Neuronal stem cell (in vitro differentiated cells): ENCODE measurements around the gene LMTK3.

Source experiments
- DNase-seq: peaks from one replicate; pipeline ENCODE4 v3.0.0-alpha.2; 2013; ENCODE audit warnings: low spot score
- H2AFZ ChIP-seq: one replicate; pipeline ENCODE4 v1.6.1; 2013; ENCODE audit warnings: mild to moderate bottlenecking, low read length, inconsistent platforms
- H2AK5ac ChIP-seq: 2 replicates; pipeline ENCODE4 v1.6.1; 2013; ENCODE audit warnings: low read depth, mild to moderate bottlenecking, inconsistent platforms, low read length, moderate library complexity, mixed read lengths
- H2BK120ac ChIP-seq: 2 replicates; pipeline ENCODE4 v1.6.1; 2013; ENCODE audit warnings: low read depth, mild to moderate bottlenecking, inconsistent platforms, low read length, moderate library complexity, mixed read lengths
- H2BK12ac ChIP-seq: one replicate; pipeline ENCODE4 v1.6.1; 2013; ENCODE audit warnings: low read length, inconsistent platforms
- H2BK15ac ChIP-seq: 2 replicates; pipeline ENCODE4 v1.6.1; 2013; ENCODE audit warnings: mild to moderate bottlenecking, low read length, inconsistent platforms, mixed read lengths
- H2BK5ac ChIP-seq: one replicate; pipeline ENCODE4 v1.6.1; 2013; ENCODE audit warnings: inconsistent platforms, mild to moderate bottlenecking, low read length, moderate library complexity
- H3K14ac ChIP-seq: one replicate; pipeline ENCODE4 v1.6.1; 2013; ENCODE audit warnings: low read length, inconsistent platforms
- H3K18ac ChIP-seq: 2 replicates; pipeline ENCODE4 v1.6.1; 2013; ENCODE audit warnings: low read length, inconsistent platforms
- H3K23ac ChIP-seq: 2 replicates; pipeline ENCODE4 v1.6.1; 2013; ENCODE audit warnings: low read depth, mild to moderate bottlenecking, mixed read lengths, low read length, inconsistent platforms; ENCODE audit not compliant: poor library complexity
- H3K27ac ChIP-seq: replicated peaks from 3 replicates; pipeline ENCODE4 v1.5.1; 2013; ENCODE audit warnings: low read length, inconsistent platforms
- H3K27me3 ChIP-seq, 3 experiments: 2 replicates each; pipeline ENCODE4 v1.6.1; 2013; ENCODE audit warnings: low read length in 3 of 3, mild to moderate bottlenecking in 2 of 3, inconsistent platforms in 1 of 3, low read depth in 1 of 3, mixed read lengths in 1 of 3, moderate library complexity in 1 of 3; ENCODE audit not compliant: control insufficient read depth in 3 of 3, insufficient read depth in 3 of 3
- H3K36me3 ChIP-seq, 2 donors: replicated peaks in 1 of 2; 2 replicates each; pipeline ENCODE4 v1.6.1; 2013; ENCODE audit warnings: low read length in 2 of 2; ENCODE audit not compliant: control insufficient read depth in 2 of 2, insufficient read depth in 2 of 2
- H3K4ac ChIP-seq: 2 replicates; pipeline ENCODE4 v1.6.1; 2013; ENCODE audit warnings: inconsistent platforms, mild to moderate bottlenecking, low read length, moderate library complexity
- H3K4me1 ChIP-seq, 2 donors: 1 replicate in 1 of 2; 2 replicates in 1 of 2; pipeline ENCODE4 v1.6.1; 2013; ENCODE audit warnings: low read length in 2 of 2, low read depth in 1 of 2; ENCODE audit not compliant: control insufficient read depth in 2 of 2, insufficient read depth in 1 of 2
- H3K4me2 ChIP-seq: one replicate; pipeline ENCODE4 v1.6.1; 2013; ENCODE audit warnings: mild to moderate bottlenecking, low read length, inconsistent platforms; ENCODE audit not compliant: insufficient read depth, poor library complexity, severe bottlenecking
- H3K4me3 ChIP-seq, 2 donors: 2 replicates each; pipeline ENCODE4 v1.5.1; 2013; ENCODE audit warnings: low read length in 2 of 2, mild to moderate bottlenecking in 2 of 2, inconsistent platforms in 1 of 2, moderate library complexity in 1 of 2
- H3K79me1 ChIP-seq: one replicate; pipeline ENCODE4 v1.6.1; 2013; ENCODE audit warnings: low read depth, mild to moderate bottlenecking, inconsistent platforms, low read length, moderate library complexity
- H3K9ac ChIP-seq: one replicate; pipeline ENCODE4 v1.6.1; 2013; ENCODE audit warnings: mild to moderate bottlenecking, low read depth, low read length, inconsistent platforms; ENCODE audit not compliant: poor library complexity
- H3K9me3 ChIP-seq, 2 donors: replicated peaks in 1 of 2; 2 replicates each; pipeline versions ENCODE3 to v1.6.1; 2013; ENCODE audit warnings: low read length in 2 of 2, mild to moderate bottlenecking in 2 of 2, inconsistent platforms in 1 of 2, low read depth in 1 of 2, mixed read lengths in 1 of 2, moderate library complexity in 1 of 2; ENCODE audit not compliant: control insufficient read depth in 2 of 2, insufficient read depth in 1 of 2
- H4K8ac ChIP-seq: one replicate; pipeline ENCODE4 v1.6.1; 2013; ENCODE audit warnings: low read depth, mild to moderate bottlenecking, inconsistent platforms, low read length, moderate library complexity
- H4K91ac ChIP-seq: one replicate; pipeline ENCODE4 v1.6.1; 2013; ENCODE audit warnings: low read length, low read depth, mild to moderate bottlenecking, inconsistent platforms; ENCODE audit not compliant: poor library complexity
- WGBS, 2 donors: extraction: QIAGEN DNeasy Blood & Tissue Kit; methylation state at CpG; one replicate each; pipeline ENCODE4 v1.1.7; 2013; ENCODE audit warnings: missing lambda C conversion rate in 2 of 2, mixed read lengths in 1 of 2; ENCODE audit not compliant: insufficient read length in 2 of 2, insufficient replicate concordance in 1 of 2; ENCODE audit errors: extremely low coverage in 2 of 2; 5-methylcytosine and 5-hydroxymethylcytosine counted together

The LMTK3 gene

DNA sequence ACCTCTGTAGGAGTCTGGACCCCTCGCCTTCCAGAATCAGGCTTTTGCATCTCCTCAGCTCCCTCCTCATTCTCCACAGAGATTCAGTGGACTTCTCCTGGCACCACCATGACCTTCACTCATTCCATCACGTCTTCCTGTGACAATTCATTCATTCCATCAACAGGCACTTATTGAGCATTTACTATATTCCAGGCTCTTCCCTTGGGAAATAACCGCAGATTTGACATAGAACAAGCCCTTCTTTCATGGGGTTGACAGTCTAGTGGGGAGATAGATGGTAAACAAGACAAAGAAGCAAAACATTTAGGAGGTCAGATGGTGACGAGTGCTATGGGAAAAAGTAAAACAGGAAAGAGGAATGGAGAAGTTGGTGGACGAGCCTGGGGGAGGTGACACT lies 37.7 kb upstream of the LMTK3 start:
- H3K18ac ChIP-seq = no peak overlapping the region
- no peaks in the 10 kb centered on the region for H3K79me1 ChIP-seq
- H3K4me1 ChIP-seq = peaks cover 7 to 12% of the 10 kb centered on the region in 2 donors
- no peak overlapping the region for H4K91ac ChIP-seq
- peaks cover 0 to 2% of the 10 kb centered on the region in 2 donors for H3K9me3 ChIP-seq
- no peak overlapping the region for H3K4me3 ChIP-seq
- no CpG with 5 or more reads among the region's 5 CpGs for WGBS, 2 donors
- peaks cover 0 to 21% (median 0%) of the 10 kb centered on the region in 3 experiments for H3K27me3 ChIP-seq
- no peak overlapping the region for H2AK5ac ChIP-seq
- no peak overlapping the region for H2BK15ac ChIP-seq
- no peak overlapping the region for H2BK12ac ChIP-seq
- no peak for DNase-seq
- H3K4ac ChIP-seq = no peak overlapping the region
- no peak overlapping the region for H3K27ac ChIP-seq
- H3K23ac ChIP-seq = no peak overlapping the region
- H2BK5ac ChIP-seq = no peak overlapping the region
- H2AFZ ChIP-seq = no peak overlapping the region
- H3K14ac ChIP-seq = no peak overlapping the region
- H3K9ac ChIP-seq = no peak overlapping the region
- no peak overlapping the region for H3K4me2 ChIP-seq
- no peaks in the 10 kb centered on the region for H3K36me3 ChIP-seq
- no peak overlapping the region for H2BK120ac ChIP-seq
- H4K8ac ChIP-seq = no peak overlapping the region

GRCh38 chr19:48548253-48548911 lies 36.7 kb upstream of the LMTK3 start:
- H3K27me3 ChIP-seq = peaks cover 0 to 21% (median 0%) of the 10 kb centered on the region in 3 experiments
- H3K4me2 ChIP-seq = no peak overlapping the region
- peaks cover 0 to 2% of the 10 kb centered on the region in 2 donors for H3K9me3 ChIP-seq
- H3K23ac ChIP-seq = no peak overlapping the region
- H3K79me1 ChIP-seq = no peaks in the 10 kb centered on the region
- H2AK5ac ChIP-seq = no peak overlapping the region
- no peak overlapping the region for H3K27ac ChIP-seq
- H3K4ac ChIP-seq = no peak overlapping the region
- H3K14ac ChIP-seq = no peak overlapping the region
- H4K8ac ChIP-seq = no peak overlapping the region
- H3K4me1 ChIP-seq = peaks cover under 1 to 4% of the 10 kb centered on the region in 2 donors
- H3K18ac ChIP-seq = no peak overlapping the region
- no peak overlapping the region for H3K4me3 ChIP-seq
- no peak overlapping the region for H2BK120ac ChIP-seq
- WGBS, 2 donors = 100% methylated on average over 1 of the region's 1 CpG; no CpG with 5 or more reads in 1 of the 2 donors
- no peak overlapping the region for H3K9ac ChIP-seq
- H2BK5ac ChIP-seq = no peak overlapping the region
- no peak overlapping the region for H4K91ac ChIP-seq
- no peaks in the 10 kb centered on the region for H3K36me3 ChIP-seq
- DNase-seq = no peak
- no peak overlapping the region for H2BK15ac ChIP-seq
- no peak overlapping the region for H2BK12ac ChIP-seq
- H2AFZ ChIP-seq = no peak overlapping the region

GRCh38 chr19:48547722-48548121 lies 36.1 kb upstream of the LMTK3 start:
- Histone ChIP-seq H3K9ac (no peak overlapping the region), H3K18ac (no peak overlapping the region), H2BK5ac (no peak overlapping the region), H3K27ac (no peak overlapping the region), H3K36me3 (no peaks in the 10 kb centered on the region), H2AFZ (no peak overlapping the region), H2BK12ac (no peak overlapping the region), H3K4me3 (no peak overlapping the region), H3K4me1 (peaks cover 4 to 5% of the 10 kb centered on the region in 2 donors), H3K4me2 (no peak overlapping the region), H2AK5ac (no peak overlapping the region), H4K8ac (no peak overlapping the region), H3K23ac (no peak overlapping the region), H3K14ac (no peak overlapping the region), H2BK120ac (no peak overlapping the region), H3K4ac (no peak overlapping the region), H2BK15ac (no peak overlapping the region), H3K27me3 (peaks cover 0 to 17% (median 0%) of the 10 kb centered on the region in 3 experiments), H4K91ac (no peak overlapping the region), H3K9me3 (peaks cover 0 to 2% of the 10 kb centered on the region in 2 donors), H3K79me1 (no peaks in the 10 kb centered on the region)
- no peak for DNase-seq
- WGBS, 2 donors = no CpG with 5 or more reads among the region's 1 CpG

DNA sequence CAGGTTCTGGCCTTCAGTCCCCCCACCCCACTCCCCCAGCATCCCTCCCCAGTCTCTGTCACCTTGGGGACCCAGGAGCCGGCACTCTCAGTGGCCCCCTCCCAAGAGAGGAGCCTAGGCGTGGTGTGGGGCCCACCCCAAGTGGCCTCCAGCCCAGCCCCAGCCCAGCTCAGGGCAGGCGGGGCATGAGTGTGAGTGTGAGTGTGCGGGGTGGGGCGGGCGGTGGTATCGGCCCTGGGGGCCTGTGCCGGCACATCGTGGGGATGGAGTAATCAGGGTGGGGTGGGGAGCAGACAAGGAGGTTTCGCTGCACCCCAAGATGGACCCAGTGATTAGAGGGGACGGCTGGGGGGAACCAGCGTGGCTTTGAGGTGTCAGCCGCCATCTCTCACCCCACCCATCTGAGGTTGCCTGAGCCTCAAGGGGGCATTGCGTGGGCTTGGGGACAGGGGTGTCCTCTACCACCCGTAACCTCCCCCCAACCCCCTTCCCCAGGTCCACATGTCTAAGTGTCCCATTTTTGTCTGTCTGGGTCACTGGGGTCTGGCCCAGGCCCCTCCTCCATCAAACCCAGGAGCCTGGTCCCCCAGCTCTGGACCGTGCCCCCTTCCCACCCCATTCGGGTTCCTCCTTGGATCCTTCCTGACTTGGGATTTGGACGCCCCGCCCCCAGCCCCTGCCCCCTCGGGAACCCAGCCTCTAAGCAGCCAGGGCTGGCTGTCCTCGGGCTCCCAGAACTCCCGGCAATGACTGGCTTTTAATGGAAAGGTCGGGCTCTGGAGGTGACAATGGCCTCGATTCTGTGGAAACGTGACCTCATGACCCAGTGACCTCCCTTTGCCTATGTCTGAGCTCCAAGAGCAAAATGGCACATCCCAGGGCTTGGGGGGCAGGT lies 33.5 kb upstream of the LMTK3 start:
- Histone ChIP-seq H2BK120ac (no peak overlapping the region), H3K4me3 (no peak overlapping the region), H3K14ac (no peak overlapping the region), H3K4ac (no peak overlapping the region), H2BK15ac (no peak overlapping the region), H3K36me3 (no peaks in the 10 kb centered on the region), H4K8ac (no peak overlapping the region), H2BK12ac (no peak overlapping the region), H3K9ac (no peak overlapping the region), H3K9me3 (peaks cover 0 to 2% of the 10 kb centered on the region in 2 donors), H3K18ac (peak overlapping the region; percentile 48), H2BK5ac (no peak overlapping the region), H3K4me1 (peaks cover 4 to 5% of the 10 kb centered on the region in 2 donors), H4K91ac (no peak overlapping the region), H2AFZ (peak overlapping the region; percentile 49), H2AK5ac (peak overlapping the region; percentile 84), H3K27ac (no peak overlapping the region), H3K79me1 (peaks cover 2% of the 10 kb centered on the region), H3K23ac (no peak overlapping the region), H3K27me3 (peaks cover 0 to 10% (median 0%) of the 10 kb centered on the region in 3 experiments), H3K4me2 (peak overlapping the region; percentile 11)
- WGBS, 2 donors = no CpG with 5 or more reads among the region's 25 CpGs
- no peak for DNase-seq
